ENCODE results near the gene FHIT.
A peak's percentile ranks its signal among the peaks of the same experiment; 100 is the strongest.

FHIT gene

GRCh38 chr3:60009931-60010478 is 1241.2 kb downstream of the FHIT start:
- no peak for DNase-seq

DNA sequence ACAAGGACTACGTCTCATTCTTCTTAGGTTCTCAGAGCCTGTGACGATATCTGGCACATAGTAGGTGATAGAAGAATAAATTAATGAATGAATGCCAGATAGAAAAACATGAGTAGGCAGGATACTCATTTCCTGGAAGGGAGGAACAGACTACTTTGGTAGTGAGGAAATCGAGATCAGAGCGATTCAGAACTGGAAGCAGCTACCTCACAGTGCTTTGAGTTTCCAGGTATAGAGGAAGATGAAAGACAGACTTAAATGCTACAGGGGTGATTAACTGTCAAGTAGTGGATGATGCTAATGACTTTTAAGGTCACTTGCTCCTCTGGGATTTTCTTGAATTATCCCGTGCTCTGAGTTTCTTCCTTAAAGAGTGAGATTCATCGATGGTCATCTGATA is 1249.9 kb downstream of the FHIT start:
- DNase-seq = no peak

DNA sequence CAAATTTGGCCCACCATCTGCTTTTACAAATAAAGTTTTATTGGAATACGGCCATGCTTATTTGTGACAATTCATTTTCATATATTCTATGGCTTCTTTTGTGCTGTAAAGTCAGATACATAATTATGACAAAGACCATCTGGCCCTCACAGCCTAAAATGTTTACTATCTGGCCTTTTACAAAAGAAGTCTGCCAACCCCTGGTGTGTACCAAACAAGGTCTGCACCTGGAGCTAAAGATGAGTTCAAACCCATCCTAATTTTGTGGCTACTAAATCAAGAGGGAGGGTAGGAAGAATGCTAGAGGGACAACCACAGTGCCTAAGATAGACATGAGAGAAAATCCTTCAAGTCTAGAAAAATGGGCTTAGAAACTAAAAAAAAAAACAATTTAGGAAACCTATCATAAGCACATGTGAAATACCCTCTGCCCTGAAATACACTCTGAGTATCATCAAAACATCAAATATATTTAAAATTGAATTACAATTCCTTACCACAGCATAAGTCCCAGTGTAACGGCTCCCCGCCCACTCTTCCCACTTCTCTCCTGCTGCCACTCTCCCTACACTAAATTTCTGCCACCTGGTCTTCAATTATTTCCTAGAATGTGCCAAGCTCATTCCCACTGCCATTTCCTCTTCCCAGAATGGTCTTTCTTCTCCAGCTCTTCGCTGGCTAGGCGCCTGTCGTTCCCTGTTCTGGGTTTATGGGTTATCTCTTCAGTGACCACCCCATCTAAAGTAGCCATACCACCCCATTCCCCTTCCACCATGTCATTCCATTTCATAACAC is 1250.7 kb downstream of the FHIT start:
- no peak for DNase-seq

DNA sequence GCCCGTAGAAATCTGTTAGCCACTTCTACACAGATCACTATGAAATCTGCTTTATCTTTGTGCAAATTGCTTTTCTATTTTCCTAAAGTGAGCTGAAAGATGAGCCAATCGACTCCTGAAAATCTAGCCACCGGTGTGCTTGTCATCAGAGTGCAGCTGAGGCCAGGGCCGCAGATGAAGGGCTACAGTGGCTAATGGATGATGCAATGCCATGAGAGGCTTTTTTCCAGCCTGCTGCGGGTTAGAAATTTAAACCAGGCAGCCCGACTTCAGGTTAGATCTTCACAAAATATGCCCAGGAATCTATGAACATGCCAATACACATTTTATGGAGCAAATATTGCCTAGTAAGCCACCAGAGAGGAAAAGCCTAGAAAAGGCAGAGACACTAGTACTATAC is 1253.2 kb downstream of the FHIT start:
- peak; percentile 32 for DNase-seq

DNA sequence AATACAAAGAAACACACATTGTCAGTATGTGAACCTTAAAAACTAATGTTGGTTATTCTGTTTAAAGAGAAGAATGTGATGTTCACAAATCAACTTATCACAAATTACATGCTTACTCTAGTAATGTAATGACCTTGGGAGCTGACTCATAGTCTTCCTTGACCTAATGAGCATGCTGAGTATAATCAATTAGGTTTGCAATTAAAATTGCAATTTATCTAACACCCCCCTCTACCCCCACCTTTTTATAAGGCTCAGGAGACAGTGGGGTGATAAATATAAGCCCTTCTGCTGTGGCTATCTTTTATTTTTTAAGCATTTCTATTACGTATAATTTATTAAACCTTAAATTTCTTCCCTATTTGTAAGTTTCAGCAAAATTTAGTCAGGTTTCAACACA is 1253.7 kb downstream of the FHIT start:
- DNase-seq = no peak

GRCh38 chr3:59996056-59996455 is 1255.2 kb downstream of the FHIT start:
- DNase-seq = no peak

- no peak for DNase-seq
Observed at GRCh38 chr3:59995563-59995962, 1255.7 kb downstream of the FHIT start.

- DNase-seq = no peak
Observed at GRCh38 chr3:59994732-59995304, 1256.4 kb downstream of the FHIT start.

GRCh38 chr3:59992578-59992977 is 1258.7 kb downstream of the FHIT start:
- peak; percentile 35 for DNase-seq

DNA sequence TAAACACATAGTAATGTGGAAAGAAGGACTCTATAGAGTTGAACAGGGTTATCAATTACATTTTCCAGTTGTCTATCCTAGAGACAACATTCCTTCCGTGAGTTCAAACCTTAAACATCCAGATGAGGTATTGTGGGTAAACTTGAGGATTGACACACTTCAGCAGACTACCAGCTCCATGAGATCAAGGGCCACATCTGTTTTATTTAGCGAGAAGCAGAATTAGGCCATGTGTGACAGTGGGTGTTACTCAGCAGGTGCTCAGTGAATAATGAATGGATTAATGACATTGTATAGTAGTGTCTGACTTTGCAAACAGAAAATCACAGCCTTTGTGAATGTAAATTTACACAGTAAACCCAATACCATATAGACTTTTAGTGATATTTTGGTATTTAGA is 1260.3 kb downstream of the FHIT start:
- DNase-seq = no peak

- DNase-seq = no peak
Observed at GRCh38 chr3:59982510-59982909, 1268.7 kb downstream of the FHIT start.

DNA sequence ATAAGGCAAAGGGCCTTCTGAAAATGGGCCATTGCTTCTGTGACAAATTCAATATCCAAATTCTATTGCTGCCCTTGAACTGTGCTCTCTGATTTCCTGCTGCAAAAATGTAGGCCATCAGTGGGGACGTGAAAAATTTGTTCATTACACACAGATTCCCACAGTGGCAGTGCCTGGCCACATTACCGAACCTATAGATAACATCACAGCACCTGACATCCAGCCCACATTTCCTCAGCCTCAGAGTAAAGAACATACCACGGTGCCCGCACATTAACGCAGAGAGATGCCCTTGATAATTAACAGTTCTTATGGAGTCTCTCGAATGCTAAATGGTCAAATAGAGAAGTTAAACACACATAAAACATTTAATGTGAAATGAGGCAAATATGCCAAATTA is 1269.9 kb downstream of the FHIT start:
- no peak for DNase-seq

- DNase-seq = no peak
Observed at GRCh38 chr3:59980576-59980975, 1270.7 kb downstream of the FHIT start.

DNA sequence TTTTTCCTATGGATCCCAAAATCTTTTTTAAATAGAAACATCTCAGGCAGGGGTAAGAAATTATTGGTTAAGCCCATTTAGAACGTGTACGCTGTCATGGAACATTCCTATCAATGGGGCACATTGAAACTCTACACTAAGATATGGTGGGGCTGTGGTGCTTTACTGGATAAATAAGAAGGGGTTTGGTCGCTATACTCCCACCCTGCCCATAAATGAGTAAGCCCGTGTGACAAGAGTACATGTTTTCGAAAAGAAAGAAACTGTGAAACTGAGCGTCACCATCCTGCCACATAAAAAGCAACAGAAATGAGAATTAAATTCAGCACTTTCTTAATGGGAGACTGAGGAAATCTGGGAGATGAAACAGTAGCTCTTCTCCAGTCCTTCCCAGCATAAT is 1271.7 kb downstream of the FHIT start:
- no peak for DNase-seq

- DNase-seq = no peak
Observed at GRCh38 chr3:59978979-59979378, 1272.3 kb downstream of the FHIT start.

- no peak for DNase-seq
Observed at GRCh38 chr3:59970796-59971195, 1280.5 kb downstream of the FHIT start.

DNA sequence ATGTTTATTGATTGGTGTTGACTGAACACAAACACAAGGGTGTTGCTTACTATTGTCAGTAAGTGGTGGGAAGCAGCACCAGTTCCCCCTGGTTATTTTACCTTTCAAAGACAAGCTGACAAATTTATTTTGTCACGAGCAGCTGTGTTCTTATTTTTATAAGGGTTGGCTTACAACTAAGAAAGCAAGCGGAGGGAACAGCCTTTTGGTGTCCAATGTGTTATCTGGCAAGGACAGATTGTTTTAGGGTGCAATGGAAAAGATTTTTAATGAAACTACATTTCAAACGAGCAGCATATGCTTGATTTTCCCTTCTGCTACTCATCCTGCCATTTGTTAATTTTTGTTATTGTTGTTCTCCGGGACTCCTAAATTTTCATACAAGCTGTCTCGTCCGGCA is 1280.9 kb downstream of the FHIT start:
- DNase-seq = no peak

GRCh38 chr3:59968513-59969045 is 1282.7 kb downstream of the FHIT start:
- DNase-seq = no peak

DNA sequence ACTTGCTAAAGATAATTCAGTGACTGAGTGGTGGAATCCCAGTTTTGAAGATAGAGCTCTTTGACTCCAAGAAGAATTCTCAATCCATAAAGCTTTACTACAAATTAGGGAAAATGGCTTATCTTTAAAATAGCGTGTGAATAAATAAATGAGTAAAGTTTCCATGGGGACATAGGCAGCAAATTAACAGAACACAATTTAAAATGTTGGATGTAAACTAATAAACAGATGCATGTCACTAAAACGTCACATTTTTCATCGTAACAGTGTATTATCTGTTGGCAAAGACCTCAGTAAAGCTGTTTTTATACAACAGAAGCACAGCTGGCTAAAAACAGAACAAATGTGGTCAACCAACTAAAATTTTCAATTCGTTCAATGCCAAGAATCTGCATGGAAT is 1287.6 kb downstream of the FHIT start:
- DNase-seq = no peak

DNA sequence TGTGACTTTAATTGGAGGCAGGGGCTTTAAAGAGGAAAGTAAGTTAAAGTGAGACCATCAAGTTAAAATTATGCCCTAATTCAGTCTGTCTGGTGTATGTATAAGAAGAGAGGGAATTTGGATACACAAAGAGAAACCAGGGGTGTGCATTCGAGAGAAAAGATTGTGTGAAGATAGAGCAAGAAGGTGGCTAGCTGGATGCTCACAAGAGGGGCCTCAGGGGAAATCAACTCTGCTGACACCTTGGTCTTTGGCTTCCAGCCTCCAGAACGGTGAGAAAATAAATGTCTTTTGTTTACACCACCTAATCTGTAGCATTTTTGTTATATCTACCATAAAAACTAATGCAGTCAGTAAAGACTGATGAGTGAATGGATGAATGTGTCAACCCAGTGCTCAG is 1294.1 kb downstream of the FHIT start:
- no peak for DNase-seq

GRCh38 chr3:59953104-59953503 is 1298.1 kb downstream of the FHIT start:
- DNase-seq = no peak

DNA sequence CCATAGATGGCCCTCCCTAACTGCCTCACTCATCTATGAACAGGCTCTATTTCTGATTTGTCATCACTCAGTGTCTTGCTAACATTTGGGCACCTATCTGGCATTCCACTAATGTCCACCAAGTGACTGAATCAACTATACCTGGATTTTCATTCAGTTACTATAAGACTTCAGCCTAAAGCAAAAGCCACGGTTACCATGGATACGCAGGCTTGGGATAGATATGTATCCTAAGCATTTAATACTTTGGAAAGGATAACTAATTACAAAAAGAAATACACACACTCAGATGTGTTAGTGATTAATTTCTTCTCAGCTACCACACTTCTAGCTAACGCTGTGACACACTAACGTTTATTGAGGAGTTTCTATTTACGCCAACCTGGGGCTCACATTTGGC is 1301.9 kb downstream of the FHIT start:
- no peak for DNase-seq

DNA sequence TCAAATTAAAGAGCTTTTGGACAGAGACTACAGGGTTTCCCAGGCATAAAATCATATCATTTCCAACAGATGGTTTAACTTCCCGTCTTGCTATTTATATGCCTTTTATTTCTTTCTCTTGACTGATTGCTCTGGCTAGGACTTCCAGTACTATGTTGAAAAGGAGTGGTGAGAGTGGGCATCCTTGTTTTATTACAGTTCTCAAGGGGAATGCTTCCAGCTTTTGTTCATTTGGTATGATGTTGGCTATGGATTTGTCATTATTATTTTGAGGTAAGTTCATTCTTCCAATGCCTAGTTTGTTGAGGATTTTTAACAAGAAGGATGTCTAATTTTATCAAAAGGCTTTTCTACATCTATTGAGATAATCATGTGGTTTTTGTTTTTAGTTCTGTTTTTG is 1304.9 kb downstream of the FHIT start:
- no peak for DNase-seq

DNA sequence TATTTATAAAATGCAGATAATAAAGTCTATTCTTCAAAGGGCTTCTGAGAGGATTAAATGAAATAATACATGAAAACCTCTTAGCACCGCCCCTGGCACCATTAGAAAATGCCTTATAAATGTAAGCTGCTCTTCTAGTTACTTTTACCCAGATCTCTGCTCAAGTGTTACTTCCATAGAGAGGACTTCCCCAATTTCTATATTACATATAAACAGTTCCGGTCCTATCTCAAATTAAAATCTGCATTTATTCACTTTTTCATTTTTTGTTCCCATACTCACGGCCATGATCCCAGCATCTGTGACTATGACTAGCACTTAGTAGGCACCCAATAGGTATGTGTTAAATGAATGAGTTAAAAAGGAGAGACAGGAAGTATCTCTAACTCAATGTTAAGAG is 1310.5 kb downstream of the FHIT start:
- peak; percentile 38 for DNase-seq
